SKM-1 treated with dmso at 0.1 percent for 144 hours (cell line): Measurements from ENCODE around the gene DSCAM.

Experiments used
- DNase-seq: peaks from one replicate; lab custom pipeline; 2025; ENCODE audit not compliant: unreplicated experiment; lab: John Stamatoyannopoulos, UW

Gene DSCAM

DNA sequence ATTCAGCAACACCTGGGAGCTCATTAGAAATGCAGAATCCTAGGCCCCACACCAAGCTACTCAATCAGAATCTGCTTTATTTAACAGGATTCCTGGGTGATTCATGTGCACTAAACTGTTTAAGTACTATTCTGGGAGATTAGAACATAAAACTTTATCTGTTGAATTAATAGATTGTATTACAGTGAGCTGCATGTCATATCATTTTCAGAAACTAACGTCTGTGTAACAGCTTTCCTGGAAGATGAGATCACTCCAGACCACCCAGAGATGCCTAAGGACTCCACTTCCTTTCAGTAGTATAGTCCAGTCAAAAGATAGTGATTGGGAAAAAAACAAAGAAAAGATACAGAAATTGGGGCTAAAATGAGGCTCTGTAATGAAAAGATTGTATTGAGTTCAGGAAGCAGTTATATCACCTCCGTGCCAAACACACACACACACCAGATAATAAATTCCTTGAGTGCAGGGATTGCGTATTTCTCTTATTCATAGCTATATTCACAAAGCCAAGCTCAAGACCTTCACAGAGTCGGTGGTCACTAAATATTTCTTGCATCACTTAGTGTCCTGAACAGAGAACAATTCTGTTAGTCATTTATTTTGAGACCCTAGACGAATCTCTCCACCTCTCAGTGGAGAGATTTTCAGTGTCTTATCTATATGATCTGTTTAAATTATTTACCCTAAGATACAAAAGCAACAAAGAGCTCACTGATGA lies 178.2 kb downstream of the DSCAM start:
- no peak for DNase-seq

DNA sequence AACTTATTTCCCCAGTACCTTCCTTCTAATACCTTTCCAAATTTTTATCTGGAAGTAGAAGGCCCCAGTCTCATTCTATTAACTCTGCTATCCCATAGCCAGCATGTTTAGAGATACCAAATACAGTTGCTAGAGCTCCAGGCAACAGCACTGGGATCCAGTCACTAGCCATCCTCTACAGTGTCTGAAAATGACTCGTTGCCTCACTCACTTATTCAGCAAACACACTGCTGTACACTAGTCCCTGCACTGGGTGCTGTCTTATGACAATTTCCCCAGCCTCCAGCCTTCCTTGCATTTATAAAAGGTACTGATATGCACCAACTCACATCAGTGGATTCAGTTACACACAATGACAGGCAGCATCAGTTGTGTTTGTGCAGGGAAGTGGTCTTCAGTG lies 179.0 kb downstream of the DSCAM start:
- no peak for DNase-seq

DNA sequence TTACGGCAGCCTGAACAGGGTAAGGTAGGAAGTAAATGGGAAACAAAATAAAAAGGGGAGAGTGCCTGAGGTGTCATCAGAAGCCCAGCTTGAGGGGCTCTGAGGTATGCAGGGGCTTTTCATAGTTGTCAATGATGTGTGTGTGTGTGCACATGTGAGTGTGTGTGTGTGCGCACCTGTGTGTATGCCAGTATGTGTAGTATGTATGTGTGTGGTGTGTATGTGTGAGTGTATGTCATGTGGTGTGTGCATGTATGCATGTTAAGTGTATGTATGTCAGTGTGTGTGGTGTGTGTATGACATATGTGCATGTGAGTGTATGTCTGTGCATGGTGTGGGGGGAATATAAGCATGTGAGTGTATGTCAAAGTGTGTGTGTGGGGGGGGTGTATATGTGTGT lies 184.1 kb downstream of the DSCAM start:
- DNase-seq = no peak

DNA sequence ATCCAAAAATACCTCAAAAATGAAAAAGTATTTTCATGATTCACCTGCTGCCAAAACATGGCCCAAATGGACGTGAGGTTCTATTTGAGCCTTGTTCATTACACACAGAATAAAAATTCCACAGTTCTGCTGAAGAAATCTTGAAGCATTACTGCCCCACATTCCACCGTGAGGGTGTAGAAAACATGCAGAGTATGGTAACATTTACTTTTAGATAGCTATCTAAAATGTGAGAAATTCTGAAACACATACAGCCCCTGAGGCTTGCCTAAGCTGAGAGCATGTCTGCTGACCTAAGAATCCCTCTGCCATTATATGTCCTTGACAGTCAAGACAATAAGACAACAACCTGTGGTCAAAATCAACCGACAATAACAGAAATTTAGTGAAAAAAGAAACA lies 186.5 kb downstream of the DSCAM start:
- no peak for DNase-seq

DNA sequence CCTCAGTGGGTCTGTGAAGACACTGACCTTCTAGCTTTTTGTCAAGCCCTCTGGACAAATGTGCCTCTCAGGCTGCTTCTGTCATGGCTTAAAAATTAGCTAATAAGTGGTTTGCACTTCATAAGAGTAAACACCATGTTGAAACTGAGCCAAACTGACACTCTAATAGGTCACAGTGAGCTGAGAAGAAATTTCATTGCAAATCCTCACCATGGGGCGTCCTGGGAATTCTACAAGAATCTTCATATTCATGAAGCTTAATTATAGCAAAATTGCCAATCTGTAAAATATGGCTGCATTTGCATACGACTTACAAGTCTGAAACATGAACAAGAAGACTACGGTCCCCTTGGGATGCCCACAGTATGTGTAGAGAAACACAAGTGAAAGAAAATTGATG lies 188.6 kb downstream of the DSCAM start:
- DNase-seq = no peak

DNA sequence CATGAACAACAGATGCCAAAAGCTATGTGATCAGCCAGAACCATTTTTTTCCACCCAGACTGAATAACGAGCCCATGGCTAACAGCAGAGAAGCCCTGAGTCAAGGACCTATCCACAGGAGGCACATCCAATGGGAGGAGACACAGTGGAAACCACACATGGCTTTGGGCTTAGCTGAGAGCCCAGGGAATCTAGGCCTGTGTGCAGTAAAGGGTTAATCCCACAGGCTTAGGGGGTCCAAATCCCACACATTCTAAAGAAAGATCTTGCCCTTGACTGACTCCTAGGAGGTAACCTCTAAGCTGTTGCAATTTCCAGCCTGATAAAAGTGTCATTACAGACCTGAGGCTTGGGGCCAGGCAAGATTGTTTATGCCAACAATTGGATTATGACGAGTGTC lies 194.5 kb downstream of the DSCAM start:
- DNase-seq = no peak

DNA sequence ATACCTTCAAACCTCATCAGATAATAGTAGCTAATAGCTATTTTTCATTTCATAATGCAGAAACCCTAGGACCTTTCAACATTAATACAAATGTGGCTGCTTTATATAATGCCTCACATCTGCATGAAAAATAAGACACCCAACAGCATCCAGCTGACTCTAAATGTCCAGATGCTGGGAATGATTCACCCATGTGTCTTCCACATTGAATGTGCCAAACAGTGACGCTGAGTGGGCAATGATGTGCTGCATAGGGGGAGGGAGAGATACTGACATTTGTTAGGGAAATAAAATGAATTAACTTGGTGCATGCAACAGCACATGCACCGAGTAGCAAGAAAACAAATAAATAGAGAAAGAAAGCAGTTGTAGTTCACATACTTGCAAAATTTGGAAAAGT lies 199.3 kb downstream of the DSCAM start:
- DNase-seq = no peak

DNA sequence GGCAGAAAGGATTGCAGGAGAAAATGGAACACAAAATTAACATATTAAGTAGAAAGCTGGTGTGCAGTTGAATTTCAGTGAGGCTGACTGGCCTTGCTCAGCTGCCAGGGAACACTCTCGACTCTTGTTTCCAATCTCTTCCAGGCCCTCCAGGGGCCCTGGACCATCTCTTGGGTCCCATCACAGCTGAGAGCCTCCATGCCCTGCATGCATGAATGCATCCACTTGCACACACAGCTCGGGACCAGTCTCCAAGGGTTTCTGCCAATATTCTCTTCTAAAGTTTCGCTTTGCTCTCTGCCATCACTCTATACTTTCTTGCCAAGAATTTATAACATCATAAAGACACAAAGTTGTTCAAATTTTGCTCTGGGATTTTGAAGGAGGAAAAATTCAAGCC lies 200.3 kb downstream of the DSCAM start:
- no peak for DNase-seq

DNA sequence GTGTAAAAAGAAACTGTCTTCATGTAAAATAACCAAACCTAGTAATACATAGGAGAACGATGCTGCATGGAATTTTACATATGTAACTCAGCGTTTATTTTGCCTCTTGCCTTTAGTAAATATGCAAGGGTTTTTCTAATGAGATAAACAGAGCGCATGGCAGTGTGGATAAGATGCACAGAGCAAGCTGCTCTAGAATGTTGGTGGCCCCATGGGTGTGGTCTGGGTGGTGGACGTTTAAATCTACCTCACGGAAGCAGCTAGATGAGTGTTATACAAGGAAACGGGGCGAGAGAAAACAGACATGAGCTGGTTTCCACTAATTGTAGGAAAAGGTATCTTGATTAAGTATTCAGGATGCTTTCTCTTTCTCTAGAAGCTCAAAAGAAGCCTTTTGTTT lies 205.9 kb downstream of the DSCAM start:
- DNase-seq = no peak

DNA sequence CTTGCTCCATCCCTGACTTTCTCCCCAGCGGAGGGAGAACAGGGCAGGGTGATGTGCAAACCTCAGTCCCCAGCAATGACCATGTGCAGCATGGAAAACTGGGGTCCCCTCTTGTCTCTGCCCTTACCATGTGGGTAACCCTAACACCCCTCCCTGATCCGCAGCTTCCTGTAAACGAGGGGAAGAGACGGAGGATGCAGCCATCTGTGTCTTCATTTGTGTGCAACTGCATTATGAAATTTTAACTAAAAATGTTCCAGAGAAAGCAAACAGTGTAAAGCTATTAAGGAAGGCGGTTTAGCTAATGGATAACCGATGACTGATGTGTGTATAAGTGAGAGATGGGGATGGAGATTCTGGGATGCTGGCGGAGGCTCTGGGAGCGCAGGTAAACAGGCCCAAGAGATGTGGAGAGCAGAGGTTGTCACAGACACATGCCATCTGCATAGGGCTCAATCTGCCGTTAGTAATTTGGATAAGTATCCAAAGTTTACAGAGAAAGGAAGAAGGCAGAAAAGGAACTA lies 206.6 kb downstream of the DSCAM start:
- no peak for DNase-seq

DNA sequence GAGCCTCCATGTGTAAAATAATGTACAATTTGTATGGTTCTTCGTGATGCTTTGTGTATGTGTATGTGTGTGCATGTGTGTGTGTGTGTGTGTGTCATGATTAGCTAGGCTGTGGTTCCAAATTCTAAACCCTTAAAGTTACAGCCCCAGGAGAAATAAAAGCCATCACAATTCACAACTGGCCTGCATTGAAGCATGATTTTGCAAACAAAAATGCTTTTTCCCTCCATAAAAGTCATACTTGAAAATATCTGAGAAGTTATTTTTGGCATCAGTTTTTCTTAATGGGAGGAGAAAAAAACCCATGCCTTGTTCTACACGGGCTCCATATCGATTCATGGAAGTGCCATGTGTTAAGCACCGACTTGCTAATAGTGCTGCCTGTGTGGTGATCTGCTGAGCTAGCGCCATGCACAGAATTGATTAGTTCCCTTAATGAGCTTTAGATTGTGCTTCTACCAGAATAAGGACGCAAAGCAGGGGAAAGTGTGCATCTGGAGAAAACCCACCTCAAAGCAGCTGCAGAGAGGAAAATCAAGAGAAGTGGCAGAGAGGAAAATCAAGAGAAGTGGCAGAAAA lies 207.3 kb downstream of the DSCAM start:
- DNase-seq = no peak

DNA sequence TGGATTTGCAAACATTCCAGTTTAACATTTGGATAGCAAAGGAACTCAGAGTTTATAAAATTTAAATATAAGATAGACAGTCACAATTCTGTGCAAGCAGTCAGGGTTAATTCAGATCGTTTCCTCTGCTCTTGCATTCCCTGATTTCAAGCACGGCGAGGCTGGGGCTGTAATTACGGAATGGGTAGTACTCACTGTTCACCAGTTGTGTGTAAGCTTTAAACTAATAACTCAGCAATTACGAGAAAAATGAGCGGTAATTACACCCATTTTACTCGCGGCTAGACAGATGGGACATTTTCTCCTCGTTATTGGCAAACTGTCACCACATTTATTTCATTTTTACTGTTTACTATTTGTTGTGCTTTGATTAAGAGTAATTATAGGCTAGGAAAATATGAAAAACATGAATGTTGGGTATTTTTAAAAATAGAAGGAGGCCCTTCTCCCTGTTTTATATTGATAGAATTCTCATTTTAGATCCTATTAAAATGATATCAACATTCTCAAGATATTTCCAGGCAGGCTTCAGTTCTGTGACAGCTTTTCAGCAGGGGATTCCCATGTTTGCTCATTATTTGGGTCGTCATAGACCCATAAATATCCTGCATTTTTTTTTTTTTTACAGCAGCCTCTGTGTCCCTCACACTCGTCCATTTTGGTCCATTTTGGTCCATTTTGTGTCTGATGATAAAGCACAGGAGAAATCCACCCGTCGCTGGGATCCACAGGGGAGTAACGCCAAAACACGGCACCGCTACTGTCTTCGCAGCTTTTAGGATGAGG lies 208.3 kb downstream of the DSCAM start:
- DNase-seq = no peak

DNA sequence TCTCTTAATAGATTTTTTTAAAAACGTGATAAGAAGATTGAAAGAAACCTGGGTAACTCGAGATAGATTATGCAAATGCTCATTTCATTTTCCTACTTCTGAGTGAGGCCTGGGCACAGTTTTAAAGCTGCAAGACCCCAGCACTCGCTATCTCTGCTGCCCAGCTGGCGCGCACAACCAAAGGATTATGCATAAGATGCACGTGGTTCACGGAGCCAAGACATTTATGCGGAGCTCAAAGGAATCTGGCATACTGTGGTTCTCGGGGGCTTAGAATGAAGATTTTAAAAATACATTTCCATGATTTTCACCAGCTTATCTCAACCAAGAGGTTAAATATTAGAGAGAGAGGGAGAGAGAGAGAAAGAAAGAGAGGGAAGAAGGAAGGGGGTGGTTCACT lies 210.9 kb downstream of the DSCAM start:
- DNase-seq = no peak

DNA sequence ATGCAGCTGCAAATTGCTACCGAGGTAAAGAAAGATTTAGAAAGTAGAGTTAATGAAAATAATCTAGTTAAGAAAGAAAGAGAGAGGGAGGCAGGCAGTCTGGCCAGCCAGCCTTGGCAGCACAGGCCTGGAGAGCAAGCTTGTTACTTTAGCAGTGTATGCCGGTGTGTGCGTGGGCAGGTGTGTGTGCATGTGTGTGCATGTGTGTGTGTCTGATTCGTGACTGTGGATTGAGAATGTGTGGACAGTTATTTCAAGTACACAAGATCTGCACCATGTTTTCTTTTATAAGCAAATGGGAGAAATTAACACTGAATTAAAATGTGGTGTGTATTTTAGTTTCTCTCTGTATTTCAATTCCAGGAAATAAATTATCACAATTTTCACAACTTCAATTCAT lies 211.6 kb downstream of the DSCAM start:
- no peak for DNase-seq

DNA sequence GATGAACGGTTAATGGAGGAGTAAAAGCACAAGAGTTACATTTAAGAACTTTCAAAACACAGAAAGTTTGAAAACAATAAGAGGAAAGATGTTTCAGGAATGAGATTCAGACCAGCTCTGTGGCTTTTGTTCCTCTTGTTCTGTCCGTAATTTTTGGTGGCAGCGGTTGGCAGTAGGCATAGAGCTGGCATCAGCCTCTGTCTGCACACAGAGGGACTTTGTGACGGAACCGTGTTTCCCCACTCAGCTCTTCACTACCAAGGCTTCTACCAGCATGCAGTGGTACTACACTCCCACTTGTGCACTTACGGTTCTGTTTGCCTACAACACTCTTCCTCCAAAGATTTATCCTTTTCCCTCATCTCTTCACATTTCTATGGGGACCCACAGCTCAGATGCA lies 212.8 kb downstream of the DSCAM start:
- no peak for DNase-seq

DNA sequence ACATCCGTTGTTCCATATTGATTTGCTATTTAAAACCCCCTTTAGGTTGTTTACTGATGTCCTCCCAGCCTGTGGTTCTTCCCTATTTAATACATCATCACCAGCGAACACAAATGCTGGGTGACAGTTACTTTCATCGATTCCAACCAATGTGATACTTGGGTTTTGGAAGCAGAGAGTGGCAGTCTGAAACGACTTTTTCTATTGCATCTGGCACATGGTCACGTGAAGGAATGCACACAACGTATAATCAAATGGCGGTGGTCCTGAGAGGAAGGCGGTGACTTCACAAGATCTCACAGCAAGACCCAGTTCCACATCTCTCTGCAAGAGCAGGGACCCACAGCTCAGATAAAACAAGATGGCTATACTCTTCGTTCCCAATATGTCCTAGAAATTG lies 213.9 kb downstream of the DSCAM start:
- no peak for DNase-seq

DNA sequence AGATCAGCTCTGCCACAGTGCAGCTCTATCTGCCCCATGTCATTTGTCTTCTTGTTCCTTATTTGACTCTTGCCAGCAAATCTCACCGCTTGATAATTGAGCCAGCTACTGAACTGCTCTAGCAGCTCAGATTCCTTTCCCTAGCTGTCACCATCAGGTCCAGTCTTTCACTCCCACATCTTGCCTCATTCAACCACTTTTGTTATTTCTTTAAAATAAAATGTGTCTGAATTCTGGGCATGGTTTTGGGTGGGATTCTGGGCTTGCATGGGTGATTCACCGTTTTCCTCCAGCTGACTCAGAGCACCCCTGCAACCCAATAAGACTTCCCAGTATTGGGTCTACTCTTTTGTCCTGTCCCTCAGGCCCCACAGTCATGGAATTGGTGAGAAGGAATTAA lies 215.7 kb downstream of the DSCAM start:
- DNase-seq = no peak

DNA sequence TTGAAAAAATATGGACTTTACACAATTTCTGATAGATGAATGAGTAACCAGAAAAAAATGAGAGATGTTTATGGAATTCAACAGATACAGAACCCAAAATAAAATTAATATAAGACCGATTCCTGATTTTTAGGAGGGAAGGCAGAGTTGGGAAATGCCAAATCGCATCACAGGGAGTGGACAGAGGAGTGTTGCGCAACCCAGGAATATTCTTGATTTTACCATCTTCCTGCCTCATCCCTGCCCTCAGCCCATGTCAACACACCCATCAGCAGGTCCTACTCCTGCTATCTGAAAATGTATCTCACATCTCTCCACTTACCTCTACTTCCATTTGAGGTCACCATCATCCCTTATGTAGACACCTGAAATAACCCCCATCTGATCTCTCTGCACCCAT lies 221.0 kb downstream of the DSCAM start:
- no peak for DNase-seq

DNA sequence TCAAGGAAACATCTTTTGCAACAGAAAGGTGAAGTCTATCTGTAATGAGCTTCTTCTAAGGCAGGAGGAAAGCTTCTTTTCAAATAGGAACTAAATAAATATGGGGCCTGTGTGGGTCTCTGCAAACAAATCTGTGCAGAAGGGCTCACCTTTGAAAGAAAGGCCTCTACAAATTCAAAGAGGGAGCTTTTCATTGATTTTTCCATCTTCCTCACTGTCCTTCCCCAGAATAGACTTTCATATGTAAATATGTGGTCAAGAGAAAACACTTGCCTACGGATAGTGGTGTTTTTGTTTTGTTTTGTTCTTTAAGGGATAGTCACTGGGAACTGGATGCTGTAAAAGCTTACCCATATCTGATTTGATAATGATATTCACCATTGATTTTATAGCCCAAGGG lies 223.4 kb downstream of the DSCAM start:
- no peak for DNase-seq

DNA sequence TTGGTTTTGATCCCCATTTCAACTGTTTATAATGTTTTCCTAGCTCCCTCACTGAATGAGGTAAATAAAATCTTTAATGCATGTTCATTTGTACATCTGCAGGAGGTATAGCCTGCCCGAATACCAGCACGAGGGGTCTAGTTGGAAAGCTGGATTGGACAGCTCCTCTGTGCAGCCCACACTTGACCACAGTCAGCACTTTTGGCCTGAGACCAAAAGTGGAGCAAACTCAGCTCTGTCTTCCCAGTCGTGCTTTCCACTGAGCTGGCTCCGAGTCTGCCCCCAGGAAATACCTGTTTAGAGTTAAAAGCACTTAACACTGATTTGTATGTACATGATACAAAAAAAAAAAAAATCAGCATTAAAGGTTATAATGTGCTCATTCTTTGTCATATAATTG lies 224.4 kb downstream of the DSCAM start:
- DNase-seq = no peak

DNA sequence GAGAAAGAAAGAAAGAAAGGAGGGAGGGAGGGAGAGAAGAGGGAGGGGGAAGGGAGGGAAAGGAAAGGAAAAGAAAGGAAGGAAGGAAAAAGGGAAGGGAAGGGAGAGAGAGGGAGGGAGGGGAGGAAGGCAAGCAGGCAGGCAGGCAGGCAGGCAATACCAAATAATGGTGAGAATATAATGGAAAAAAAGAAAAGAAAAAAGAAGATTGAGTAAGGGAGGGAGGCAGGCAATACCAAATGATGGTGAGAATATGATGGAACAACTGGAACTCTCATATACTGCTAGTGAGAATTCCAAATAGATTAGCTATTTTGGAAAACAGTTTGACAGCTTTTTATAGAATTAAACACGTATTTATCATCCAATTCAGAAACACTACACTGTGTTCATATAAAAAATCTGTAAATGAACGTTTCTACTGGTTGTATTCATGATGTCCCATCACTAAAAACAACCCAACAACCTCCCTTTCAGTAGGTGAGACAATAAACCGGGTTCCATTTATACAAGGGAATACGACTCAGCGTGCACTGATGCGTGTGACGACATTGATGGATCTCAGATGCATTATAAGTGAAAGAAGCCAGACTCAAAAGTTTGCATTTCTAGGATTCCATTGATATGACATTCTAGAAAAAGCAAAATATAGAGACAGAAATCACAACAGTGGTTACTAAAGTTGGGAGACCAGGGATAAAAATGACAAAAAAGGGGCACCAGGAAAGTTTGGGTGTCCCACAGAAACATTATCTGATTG lies 226.4 kb downstream of the DSCAM start:
- no peak for DNase-seq
